Measurements from ENCODE around the gene GASK1A.
"Not testable (repeated sequence)": the region's sequence is repeated elsewhere in the genome, so short reads cannot be mapped to it uniquely, and the experiment has no call there.

GASK1A gene

GRCh38 chr3:42979044-42979972 is at the start of gene GASK1A:
TSS of gene GASK1A (plus strand) at chr3:42979311. CDS start at chr3:42979643, 332 bp downstream.
- DNase-seq (ENCODE audit: low read depth in 2 of 2, low spot score in 1 of 2) = no peak

- no peak for DNase-seq (ENCODE audit: low read depth in 2 of 2, low spot score in 1 of 2)
Observed at GRCh38 chr3:42934111-42934510, 45.0 kb upstream of the GASK1A start.

GRCh38 chr3:42934910-42935309 is 44.2 kb upstream of the GASK1A start:
- DNase-seq (ENCODE audit: low read depth in 2 of 2, low spot score in 1 of 2) = no peak

GRCh38 chr3:42935472-42935871 is 43.6 kb upstream of the GASK1A start:
- no peak for DNase-seq (ENCODE audit: low read depth in 2 of 2, low spot score in 1 of 2)

- DNase-seq (ENCODE audit: low read depth in 2 of 2, low spot score in 1 of 2) = no peak
Observed at GRCh38 chr3:42936157-42936981, 42.7 kb upstream of the GASK1A start.

GRCh38 chr3:42937334-42937733 is 41.8 kb upstream of the GASK1A start:
- no peak for DNase-seq (ENCODE audit: low read depth in 2 of 2, low spot score in 1 of 2)

GRCh38 chr3:42942693-42943092 is 36.4 kb upstream of the GASK1A start:
- DNase-seq (ENCODE audit: low read depth in 2 of 2, low spot score in 1 of 2) = no peak

GRCh38 chr3:42946050-42946449 is 33.1 kb upstream of the GASK1A start:
- DNase-seq (ENCODE audit: low read depth in 2 of 2, low spot score in 1 of 2) = no peak

- no peak for DNase-seq (ENCODE audit: low read depth in 2 of 2, low spot score in 1 of 2)
Observed at GRCh38 chr3:42957573-42957972, 21.5 kb upstream of the GASK1A start.

- DNase-seq (ENCODE audit: low read depth in 2 of 2, low spot score in 1 of 2) = no peak
Observed at GRCh38 chr3:42960282-42960681, 18.8 kb upstream of the GASK1A start.

- no peak for DNase-seq (ENCODE audit: low read depth in 2 of 2, low spot score in 1 of 2)
Observed at GRCh38 chr3:42960786-42961185, 18.3 kb upstream of the GASK1A start.

- no peak for DNase-seq (ENCODE audit: low read depth in 2 of 2, low spot score in 1 of 2)
Observed at GRCh38 chr3:42961633-42962032, 17.5 kb upstream of the GASK1A start.

GRCh38 chr3:42963269-42963668 is 15.8 kb upstream of the GASK1A start:
- no peak for DNase-seq (ENCODE audit: low read depth in 2 of 2, low spot score in 1 of 2)

GRCh38 chr3:42964266-42964665 is 14.8 kb upstream of the GASK1A start:
- no peak for DNase-seq (ENCODE audit: low read depth in 2 of 2, low spot score in 1 of 2)

- no peak for DNase-seq (ENCODE audit: low read depth in 2 of 2, low spot score in 1 of 2)
Observed at GRCh38 chr3:42970557-42970956, 8.6 kb upstream of the GASK1A start.

- no peak for DNase-seq (ENCODE audit: low read depth in 2 of 2, low spot score in 1 of 2)
Observed at GRCh38 chr3:42970976-42971772, 7.9 kb upstream of the GASK1A start.

- DNase-seq (ENCODE audit: low read depth in 2 of 2, low spot score in 1 of 2) = not testable (repeated sequence)
Observed at GRCh38 chr3:42974906-42975305, 4.2 kb upstream of the GASK1A start.

GRCh38 chr3:42975456-42975855 is 3.7 kb upstream of the GASK1A start:
- DNase-seq (ENCODE audit: low read depth in 2 of 2, low spot score in 1 of 2) = no peak

- no peak for DNase-seq (ENCODE audit: low read depth in 2 of 2, low spot score in 1 of 2)
Observed at GRCh38 chr3:42975955-42976354, 3.2 kb upstream of the GASK1A start.

GRCh38 chr3:42980209-42980608 is 1.1 kb downstream of the GASK1A start:
- DNase-seq (ENCODE audit: low read depth in 2 of 2, low spot score in 1 of 2) = no peak

- DNase-seq (ENCODE audit: low read depth in 2 of 2, low spot score in 1 of 2) = no peak
Observed at GRCh38 chr3:42980909-42981308, 1.8 kb downstream of the GASK1A start.

All from stimulated activated CD8-positive, alpha-beta memory T cell treated with anti-CD3 and anti-CD28 coated beads, Interleukin-4, amount 100 ng/mL, for 4 hours (primary cell).